SK-N-SH treated with all-trans-retinoic acid at 6 μM for 48 hours (cell line): ENCODE data around the gene EDARADD.

Experiments used
- BACH2 ChIP-seq: fragments of 250-450 bp; sonication (Bioruptor Pico); IDR thresholded peaks from 2 replicates; pipeline ENCODE4 v1.9.0; 2021; ENCODE audit warnings: mild to moderate bottlenecking, borderline replicate concordance
- ISL1 ChIP-seq: fragments of 250-450 bp; sonication (Bioruptor Pico); IDR thresholded peaks from 2 replicates; pipeline ENCODE4 v2.1.2; 2022; ENCODE audit warnings: mild to moderate bottlenecking, moderate library complexity

GRCh38 chr1:236353813-236354212, 40.3 kb upstream of the EDARADD start:
- no peak for TF ChIP-seq ISL1
- TF ChIP-seq BACH2 = no peak
